ENCODE data around the gene RTN4RL1.

RTN4RL1 gene

DNA sequence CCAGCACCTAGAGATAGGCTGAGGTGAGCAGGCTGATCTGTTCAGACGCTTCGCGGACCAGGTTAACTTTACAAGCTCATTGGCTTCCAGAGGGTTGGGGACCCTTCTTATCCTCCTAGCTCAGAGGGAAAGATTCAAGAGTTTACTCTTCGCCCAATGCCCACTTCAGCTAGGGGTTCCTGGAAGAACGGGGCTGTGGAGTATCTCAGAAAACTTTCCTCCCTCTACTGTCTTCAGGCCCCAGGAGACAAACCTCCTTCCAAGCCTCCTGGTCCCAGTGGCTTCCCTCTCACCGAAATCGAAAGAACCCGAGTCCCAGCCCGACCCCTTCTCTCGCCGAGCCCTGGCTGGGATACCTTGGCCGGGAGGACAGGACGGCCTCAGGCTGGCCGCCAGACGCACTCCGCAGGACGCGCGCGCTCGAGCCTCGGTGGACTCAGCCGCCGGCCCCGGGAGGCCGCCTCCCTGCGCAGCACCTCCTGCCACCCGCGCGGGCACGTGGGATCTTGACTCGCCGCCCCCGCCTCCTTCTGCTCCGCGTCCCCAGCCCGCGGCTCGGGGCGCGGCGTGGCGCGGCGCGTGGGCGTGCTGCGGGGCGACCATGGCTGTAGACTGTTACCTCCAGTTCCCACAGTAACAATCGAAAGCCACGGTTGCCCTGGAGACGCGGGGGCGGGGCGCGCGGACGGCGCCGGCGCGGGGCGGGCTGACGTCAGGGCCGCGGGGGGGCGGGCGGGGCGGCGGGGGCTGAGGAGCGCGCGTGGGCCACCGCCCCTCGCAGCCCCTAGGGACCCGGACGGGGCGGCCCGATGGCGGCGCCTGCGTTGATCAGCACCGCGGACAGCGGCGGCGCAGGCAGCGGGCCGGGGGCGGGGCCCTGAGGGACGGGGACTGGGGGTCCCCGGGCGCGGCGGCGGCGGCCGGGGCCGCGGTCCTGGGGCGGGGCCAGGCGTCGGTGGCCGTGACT lies 24.5 kb upstream of the RTN4RL1 start:
- Histone ChIP-seq H3K4me3 (ENCODE audit: low read length) (peak overlapping the region; percentile 56), H3K9ac (ENCODE audit: low read length) (peak overlapping the region; percentile 64), H3K4me1 (ENCODE audit: control insufficient read depth, insufficient read depth, low read length) (peaks cover 24% of the 10 kb centered on the region), H3K36me3 (ENCODE audit: control insufficient read depth, insufficient read depth, low read length) (no peaks in the 10 kb centered on the region), H3K9me3 (ENCODE audit: control insufficient read depth, low read length) (no peaks in the 10 kb centered on the region), H3K27me3 (ENCODE audit: control insufficient read depth, insufficient read depth, low read length) (peaks cover 31% of the 10 kb centered on the region)

DNA sequence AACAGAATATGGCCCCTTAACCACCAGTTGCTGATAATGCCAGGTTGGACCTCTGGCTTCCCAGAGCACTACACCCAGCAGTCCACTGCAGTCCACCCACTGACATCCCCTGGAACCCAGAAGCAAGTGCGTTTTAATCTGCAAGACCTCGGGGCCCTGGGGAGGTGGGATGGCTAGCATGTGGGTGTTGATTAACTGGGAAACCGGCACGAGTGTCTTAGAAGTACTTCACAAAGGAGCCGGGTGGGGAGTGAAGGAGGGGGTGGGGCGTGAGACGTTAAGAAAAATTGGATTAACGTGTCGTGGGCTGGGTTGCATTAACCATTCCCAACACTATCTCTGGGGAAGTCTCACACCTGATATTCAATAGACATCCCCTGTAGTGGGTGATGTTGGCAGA lies 23.7 kb upstream of the RTN4RL1 start:
- Histone ChIP-seq H3K36me3 (ENCODE audit: control insufficient read depth, insufficient read depth, low read length) (no peaks in the 10 kb centered on the region), H3K4me3 (ENCODE audit: low read length) (no peak overlapping the region), H3K9me3 (ENCODE audit: control insufficient read depth, low read length) (no peaks in the 10 kb centered on the region), H3K4me1 (ENCODE audit: control insufficient read depth, insufficient read depth, low read length) (peaks cover 16% of the 10 kb centered on the region), H3K9ac (ENCODE audit: low read length) (peak overlapping the region; percentile 64), H3K27me3 (ENCODE audit: control insufficient read depth, insufficient read depth, low read length) (peaks cover 23% of the 10 kb centered on the region)

DNA sequence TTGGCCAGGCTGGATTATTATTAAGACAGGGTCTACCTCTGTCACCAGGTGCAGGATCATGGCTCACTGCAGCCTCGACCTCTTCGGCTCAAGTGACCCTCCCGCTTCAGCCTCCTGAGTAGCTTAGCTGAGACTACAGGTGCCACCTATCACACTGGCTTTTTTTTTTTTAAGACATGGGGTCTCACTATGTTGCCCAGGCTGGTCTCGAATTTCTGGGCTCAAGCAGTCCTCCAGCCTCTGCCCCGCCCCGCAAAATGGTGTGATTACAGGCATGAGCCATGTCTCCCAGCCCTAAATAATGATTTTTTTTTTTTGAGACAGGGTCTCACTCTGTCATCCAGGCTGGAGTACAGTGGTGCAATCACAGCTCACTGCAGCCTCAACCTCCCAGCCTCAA lies 22.5 kb upstream of the RTN4RL1 start:
- peaks cover 16% of the 10 kb centered on the region for H3K4me1 ChIP-seq (ENCODE audit: control insufficient read depth, insufficient read depth, low read length)
- H3K4me3 ChIP-seq (ENCODE audit: low read length): no peak overlapping the region
- no peak overlapping the region for H3K9ac ChIP-seq (ENCODE audit: low read length)
- H3K36me3 ChIP-seq (ENCODE audit: control insufficient read depth, insufficient read depth, low read length): no peaks in the 10 kb centered on the region
- peaks cover 12% of the 10 kb centered on the region for H3K27me3 ChIP-seq (ENCODE audit: control insufficient read depth, insufficient read depth, low read length)
- no peaks in the 10 kb centered on the region for H3K9me3 ChIP-seq (ENCODE audit: control insufficient read depth, low read length)

DNA sequence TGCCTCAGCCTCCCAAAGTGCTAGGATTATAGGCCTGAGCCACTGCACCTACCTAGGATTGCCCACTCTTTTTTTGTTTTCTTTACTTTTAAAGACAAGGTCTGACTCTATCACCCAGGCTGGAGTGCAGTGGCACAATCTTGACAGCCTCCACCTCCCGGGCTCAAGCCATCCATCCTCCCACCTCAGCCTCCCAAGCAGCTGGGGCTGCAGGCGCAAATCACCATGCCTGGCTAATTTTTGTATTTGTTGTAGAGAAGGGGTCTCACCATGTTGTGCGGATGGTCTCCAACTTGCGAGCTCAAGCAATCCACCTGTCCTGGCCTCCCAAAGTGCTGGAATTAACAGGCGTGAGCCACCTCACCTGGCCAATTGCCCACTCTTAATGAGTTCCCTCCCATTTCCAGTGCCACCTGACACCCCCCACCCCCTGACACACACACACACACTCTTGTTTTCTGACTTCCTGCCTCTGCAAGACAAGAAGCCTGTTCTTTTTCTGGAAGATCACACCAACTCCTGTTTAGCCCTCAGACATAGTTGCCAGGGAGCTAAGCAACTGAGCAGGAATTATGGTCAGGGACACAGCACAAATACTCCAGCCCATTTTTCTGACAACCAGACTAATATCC lies 19.2 kb upstream of the RTN4RL1 start:
- Histone ChIP-seq H3K4me1 (ENCODE audit: control insufficient read depth, insufficient read depth, low read length) (peaks cover 26% of the 10 kb centered on the region), H3K4me3 (ENCODE audit: low read length) (no peak overlapping the region), H3K9ac (ENCODE audit: low read length) (no peak overlapping the region), H3K9me3 (ENCODE audit: control insufficient read depth, low read length) (no peaks in the 10 kb centered on the region), H3K36me3 (ENCODE audit: control insufficient read depth, insufficient read depth, low read length) (no peaks in the 10 kb centered on the region), H3K27me3 (ENCODE audit: control insufficient read depth, insufficient read depth, low read length) (no peaks in the 10 kb centered on the region)

DNA sequence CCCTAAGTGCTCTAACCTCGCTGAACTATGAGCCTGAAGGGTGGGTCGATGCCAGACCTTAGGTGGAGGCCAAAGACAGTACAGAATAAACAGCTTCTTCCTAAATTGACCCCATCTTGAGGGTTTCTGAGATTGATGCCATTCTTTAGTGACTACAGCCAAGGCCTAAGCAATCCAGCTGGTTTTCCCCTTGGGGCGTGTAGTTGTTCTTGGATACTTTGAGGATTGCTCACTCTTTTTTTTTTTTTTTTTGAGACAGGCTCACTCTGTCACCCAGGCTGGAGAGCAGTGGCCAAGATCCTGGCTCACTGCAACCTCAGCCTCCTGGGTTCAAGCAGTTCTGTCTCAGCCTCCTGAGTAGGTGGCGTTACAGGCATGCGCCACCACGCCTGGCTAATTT lies 18.7 kb upstream of the RTN4RL1 start:
- H3K4me3 ChIP-seq (ENCODE audit: low read length): no peak overlapping the region
- no peaks in the 10 kb centered on the region for H3K27me3 ChIP-seq (ENCODE audit: control insufficient read depth, insufficient read depth, low read length)
- H3K9ac ChIP-seq (ENCODE audit: low read length): peak overlapping the region; percentile 29
- no peaks in the 10 kb centered on the region for H3K36me3 ChIP-seq (ENCODE audit: control insufficient read depth, insufficient read depth, low read length)
- peaks cover 20% of the 10 kb centered on the region for H3K4me1 ChIP-seq (ENCODE audit: control insufficient read depth, insufficient read depth, low read length)
- no peaks in the 10 kb centered on the region for H3K9me3 ChIP-seq (ENCODE audit: control insufficient read depth, low read length)

DNA sequence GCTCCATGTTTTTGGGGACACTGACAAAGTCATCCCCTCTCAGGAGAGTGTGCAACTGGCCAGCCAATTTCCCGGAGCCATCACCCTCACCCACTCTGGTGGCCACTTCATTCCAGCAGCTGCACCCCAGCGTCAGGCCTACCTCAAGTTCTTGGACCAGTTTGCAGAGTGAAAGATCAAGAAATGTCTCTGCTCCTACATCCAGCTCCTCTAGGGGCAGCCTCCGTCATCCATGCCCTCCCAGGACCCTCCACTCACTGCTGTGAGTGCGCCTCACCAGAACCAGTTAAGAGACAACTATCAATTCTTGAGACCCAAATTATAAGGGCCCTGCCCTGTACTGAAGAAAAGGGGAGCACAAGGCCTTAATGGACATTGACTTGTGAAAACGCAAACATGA lies 17.8 kb upstream of the RTN4RL1 start:
- Histone ChIP-seq H3K9ac (ENCODE audit: low read length) (peak overlapping the region; percentile 86), H3K9me3 (ENCODE audit: control insufficient read depth, low read length) (no peaks in the 10 kb centered on the region), H3K4me1 (ENCODE audit: control insufficient read depth, insufficient read depth, low read length) (peaks cover 17% of the 10 kb centered on the region), H3K27me3 (ENCODE audit: control insufficient read depth, insufficient read depth, low read length) (no peaks in the 10 kb centered on the region), H3K4me3 (ENCODE audit: low read length) (peak overlapping the region; percentile 95), H3K36me3 (ENCODE audit: control insufficient read depth, insufficient read depth, low read length) (no peaks in the 10 kb centered on the region)

DNA sequence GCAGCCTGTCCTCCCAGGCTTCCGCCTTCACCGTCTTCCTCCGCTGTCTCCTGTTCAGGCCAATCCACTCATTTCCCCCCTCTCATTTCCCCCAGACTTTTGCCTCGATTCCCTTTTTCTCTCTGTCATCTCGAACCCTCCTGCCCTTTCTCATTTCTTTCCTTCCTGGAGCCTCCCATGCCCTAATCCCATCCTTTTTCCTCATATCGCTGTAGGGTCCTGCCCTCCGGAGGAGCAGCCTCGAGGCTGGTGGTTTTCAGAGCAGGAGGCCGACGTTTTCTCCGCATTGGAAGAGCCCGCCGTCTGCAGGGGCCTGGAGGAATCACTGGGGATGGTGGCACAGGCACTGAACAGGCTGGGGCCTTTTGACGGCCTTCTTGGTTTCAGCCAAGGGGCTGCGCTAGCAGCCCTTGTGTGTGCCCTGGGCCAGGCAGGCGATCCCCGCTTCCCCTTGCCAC lies 17.3 kb upstream of the RTN4RL1 start:
- H3K36me3 ChIP-seq (ENCODE audit: control insufficient read depth, insufficient read depth, low read length): no peaks in the 10 kb centered on the region

DNA sequence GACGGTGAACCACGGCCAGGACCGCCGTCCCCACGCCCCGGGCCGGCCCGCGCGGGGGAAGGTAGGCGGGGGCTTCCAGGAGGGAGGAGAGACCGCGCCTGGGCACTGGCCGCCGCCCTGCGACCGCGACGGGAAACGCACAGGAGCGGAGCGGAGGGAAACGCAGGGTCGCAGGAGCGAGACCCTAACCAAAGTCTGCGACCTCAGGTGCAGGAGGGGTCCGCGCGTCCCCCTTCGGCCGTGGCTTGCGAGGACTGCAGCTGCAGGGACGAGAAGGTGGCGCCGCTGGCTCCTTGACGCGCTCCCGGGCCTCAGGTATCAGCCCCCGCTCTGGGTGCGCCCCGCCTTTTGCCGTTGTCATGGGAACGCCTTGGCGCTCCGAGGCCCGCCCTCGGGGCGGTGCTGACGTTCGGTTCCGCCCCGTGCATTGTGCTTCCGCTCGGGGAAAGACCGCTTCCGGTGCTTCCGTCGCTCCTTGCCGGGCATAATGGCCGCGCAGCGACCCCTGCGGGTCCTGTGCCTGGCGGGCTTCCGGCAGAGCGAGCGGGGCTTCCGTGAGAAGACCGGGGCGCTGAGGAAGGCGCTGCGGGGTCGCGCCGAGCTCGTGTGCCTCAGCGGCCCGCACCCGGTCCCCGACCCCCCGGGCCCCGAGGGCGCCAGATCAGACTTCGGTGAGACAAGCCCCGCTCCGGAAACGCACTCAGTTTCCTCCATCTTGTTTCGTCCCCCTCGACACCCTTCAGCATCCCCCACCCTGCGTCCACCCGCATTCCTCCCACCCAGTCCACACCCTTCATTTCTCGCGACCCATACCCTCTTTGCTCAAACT lies 16.6 kb upstream of the RTN4RL1 start, which contains the start of gene OVCA2:
Gene OVCA2, plus strand, starts transcription at position 462 of the 829 bp plus-strand sequence. Its CDS starts 26 bp downstream, at position 488.
- H3K9ac ChIP-seq (ENCODE audit: low read length): peak within 1 kb of the TSS; percentile 86
- H3K36me3 ChIP-seq (ENCODE audit: control insufficient read depth, insufficient read depth, low read length): peaks cover 2% of the 10 kb centered on the region
- no peaks in the 10 kb centered on the region for H3K9me3 ChIP-seq (ENCODE audit: control insufficient read depth, low read length)
- no peaks in the 10 kb centered on the region for H3K27me3 ChIP-seq (ENCODE audit: control insufficient read depth, insufficient read depth, low read length)
- H3K4me1 ChIP-seq (ENCODE audit: control insufficient read depth, insufficient read depth, low read length): peaks cover 17% of the 10 kb centered on the region
- peak within 1 kb of the TSS; percentile 95 for H3K4me3 ChIP-seq (ENCODE audit: low read length)

More for the DNA sequence above, 17.3 kb upstream of the RTN4RL1 start:
- Histone ChIP-seq H3K9me3 (ENCODE audit: control insufficient read depth, low read length) (no peaks in the 10 kb centered on the region), H3K27me3 (ENCODE audit: control insufficient read depth, insufficient read depth, low read length) (no peaks in the 10 kb centered on the region), H3K9ac (ENCODE audit: low read length) (peak overlapping the region; percentile 86), H3K4me1 (ENCODE audit: control insufficient read depth, insufficient read depth, low read length) (peaks cover 17% of the 10 kb centered on the region), H3K4me3 (ENCODE audit: low read length) (peak overlapping the region; percentile 95)

DNA sequence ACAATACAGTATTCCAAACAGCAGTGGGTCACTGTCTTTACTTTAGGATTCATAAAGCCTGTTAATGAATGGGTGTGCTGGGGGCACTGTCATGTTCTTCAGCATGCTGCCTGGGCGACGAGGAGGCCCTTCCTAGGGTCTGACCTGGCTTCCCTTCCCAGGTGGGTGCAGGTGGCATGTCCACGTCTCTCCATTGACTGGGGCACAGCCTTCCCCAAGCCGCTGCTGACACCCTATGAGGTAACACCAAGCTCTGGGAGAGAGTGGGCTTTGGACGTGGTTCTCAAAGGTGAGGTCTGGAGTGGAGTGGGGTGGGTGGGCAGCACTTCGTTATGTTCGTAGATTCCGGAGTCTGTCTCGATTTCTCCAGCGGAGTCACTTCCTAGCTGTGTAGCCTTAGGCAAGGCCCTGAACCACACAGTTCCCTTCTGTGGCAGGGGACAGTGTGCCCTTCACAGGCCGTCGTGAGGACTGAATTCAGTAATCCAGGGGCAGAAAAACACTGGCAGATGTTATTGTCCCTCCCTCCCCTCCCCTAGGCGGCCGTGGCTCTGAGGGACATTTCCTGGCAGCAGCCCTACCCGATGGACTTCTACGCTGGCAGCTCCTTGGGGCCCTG lies 15.9 kb upstream of the RTN4RL1 start:
- H3K27me3 ChIP-seq (ENCODE audit: control insufficient read depth, insufficient read depth, low read length): no peaks in the 10 kb centered on the region
- peak overlapping the region; percentile 86 for H3K9ac ChIP-seq (ENCODE audit: low read length)
- H3K36me3 ChIP-seq (ENCODE audit: control insufficient read depth, insufficient read depth, low read length): peaks cover 4% of the 10 kb centered on the region
- H3K4me3 ChIP-seq (ENCODE audit: low read length): peak overlapping the region; percentile 95
- H3K9me3 ChIP-seq (ENCODE audit: control insufficient read depth, low read length): no peaks in the 10 kb centered on the region
- peaks cover 17% of the 10 kb centered on the region for H3K4me1 ChIP-seq (ENCODE audit: control insufficient read depth, insufficient read depth, low read length)

DNA sequence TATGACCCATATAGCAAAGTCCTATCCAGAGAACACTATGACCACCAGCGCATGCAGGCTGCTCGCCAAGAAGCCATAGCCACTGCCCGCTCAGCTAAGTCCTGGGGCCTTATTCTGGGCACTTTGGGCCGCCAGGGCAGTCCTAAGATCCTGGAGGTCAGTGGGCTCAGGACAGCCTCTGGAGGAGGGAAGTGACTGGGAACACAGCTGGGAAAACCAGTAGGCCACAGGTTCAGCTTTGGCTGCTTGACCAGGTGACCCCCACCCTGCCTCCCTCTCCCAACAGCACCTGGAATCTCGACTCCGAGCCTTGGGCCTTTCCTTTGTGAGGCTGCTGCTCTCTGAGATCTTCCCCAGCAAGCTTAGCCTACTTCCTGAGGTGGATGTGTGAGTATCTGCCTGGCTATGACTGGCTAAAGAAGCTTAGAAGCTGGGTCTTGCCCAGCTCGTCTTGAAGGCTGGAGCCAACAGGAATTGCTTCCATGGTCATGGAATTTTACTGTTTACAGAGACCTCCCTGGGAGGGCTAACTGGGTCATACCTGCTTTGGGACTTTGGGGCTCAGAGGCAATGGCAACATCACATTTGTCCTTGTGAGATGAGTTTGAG lies 15.2 kb upstream of the RTN4RL1 start:
- H3K36me3 ChIP-seq (ENCODE audit: control insufficient read depth, insufficient read depth, low read length): peaks cover 4% of the 10 kb centered on the region

DNA sequence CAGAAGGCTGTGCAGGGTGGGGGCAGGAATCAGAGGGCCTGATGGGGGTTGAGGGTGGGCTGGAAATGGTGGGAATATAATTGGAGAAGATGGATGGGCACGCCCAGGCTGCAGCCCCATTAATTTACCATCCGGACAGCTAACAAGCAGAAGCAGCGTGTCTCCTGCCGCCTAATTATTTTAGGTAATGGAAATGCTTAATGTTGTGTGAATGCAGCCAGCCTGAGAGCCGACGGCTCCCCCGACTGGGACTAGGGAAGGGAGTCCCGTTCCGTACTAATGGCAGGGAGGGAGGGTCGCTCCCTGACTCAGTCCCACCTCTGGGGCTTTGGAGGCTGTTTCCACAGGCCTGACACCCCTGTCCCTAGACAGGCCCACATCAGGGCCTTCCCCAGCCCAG lies 12.0 kb upstream of the RTN4RL1 start:
- H3K9me3 ChIP-seq (ENCODE audit: control insufficient read depth, low read length): no peaks in the 10 kb centered on the region
- peaks cover 8% of the 10 kb centered on the region for H3K4me1 ChIP-seq (ENCODE audit: control insufficient read depth, insufficient read depth, low read length)
- no peak overlapping the region for H3K4me3 ChIP-seq (ENCODE audit: low read length)
- no peak overlapping the region for H3K9ac ChIP-seq (ENCODE audit: low read length)
- no peaks in the 10 kb centered on the region for H3K27me3 ChIP-seq (ENCODE audit: control insufficient read depth, insufficient read depth, low read length)
- H3K36me3 ChIP-seq (ENCODE audit: control insufficient read depth, insufficient read depth, low read length): peaks cover 4% of the 10 kb centered on the region

More for the DNA sequence above, 15.2 kb upstream of the RTN4RL1 start:
- no peaks in the 10 kb centered on the region for H3K9me3 ChIP-seq (ENCODE audit: control insufficient read depth, low read length)
- H3K9ac ChIP-seq (ENCODE audit: low read length): no peak overlapping the region
- no peak overlapping the region for H3K4me3 ChIP-seq (ENCODE audit: low read length)
- H3K27me3 ChIP-seq (ENCODE audit: control insufficient read depth, insufficient read depth, low read length): no peaks in the 10 kb centered on the region
- peaks cover 17% of the 10 kb centered on the region for H3K4me1 ChIP-seq (ENCODE audit: control insufficient read depth, insufficient read depth, low read length)

Measured in mucosa of stomach (tissue), 1 donor.